SK-N-SH treated with all-trans-retinoic acid at 6 μM for 48 hours (cell line): Measurements from ENCODE around the gene TTC16.
"Not testable (repeated sequence)": the region's sequence is repeated elsewhere in the genome, so short reads cannot be mapped to it uniquely, and the experiment has no call there.

Source experiments
- ATAC-seq: fragments of 200-7000 bp; cut with Tn5 transposase; 3 replicates; pipeline ENCODE4 v1.9.1; 2020; ENCODE audit warnings: mild to moderate bottlenecking, moderate library complexity
- ARNTL ChIP-seq: fragments of 450-650 bp; formaldehyde crosslinking; IDR thresholded peaks from 2 replicates; pipeline ENCODE4 v1.5.0; 2020; ENCODE audit warnings: low read depth, mild to moderate bottlenecking, moderate library complexity, borderline replicate concordance
- BACH2 ChIP-seq: fragments of 250-450 bp; sonication (Bioruptor Pico); IDR thresholded peaks from 2 replicates; pipeline ENCODE4 v1.9.0; 2021; ENCODE audit warnings: mild to moderate bottlenecking, borderline replicate concordance
- GLIS3 ChIP-seq: fragments of 250-450 bp; sonication (Bioruptor Pico); IDR thresholded peaks from 2 replicates; pipeline ENCODE4 v1.5.0; 2020; ENCODE audit warnings: mild to moderate bottlenecking, moderate library complexity
- ISL1 ChIP-seq: fragments of 250-450 bp; sonication (Bioruptor Pico); IDR thresholded peaks from 2 replicates; pipeline ENCODE4 v2.1.2; 2022; ENCODE audit warnings: mild to moderate bottlenecking, moderate library complexity
- OSR1 ChIP-seq: fragments of 250-450 bp; sonication (Bioruptor Pico); IDR thresholded peaks from 2 replicates; pipeline ENCODE4 v1.8.0; 2022; ENCODE audit warnings: moderate library complexity, mild to moderate bottlenecking, inconsistent platforms
- PATZ1 ChIP-seq: fragments of 250-450 bp; sonication (Bioruptor Pico); IDR thresholded peaks from 2 replicates; pipeline ENCODE4 v1.8.0; 2020; ENCODE audit warnings: mild to moderate bottlenecking, moderate library complexity, borderline replicate concordance
- POU6F1 ChIP-seq: fragments of 250-450 bp; sonication (Bioruptor Pico); IDR thresholded peaks from 2 replicates; pipeline ENCODE4 v1.8.0; 2021; ENCODE audit warnings: low read depth, mild to moderate bottlenecking, moderate library complexity, borderline replicate concordance
- PPARA ChIP-seq: fragments of 250-450 bp; sonication (Bioruptor Pico); IDR thresholded peaks from 2 replicates; pipeline ENCODE4 v1.5.0; 2020; ENCODE audit warnings: mild to moderate bottlenecking, borderline replicate concordance
- SNAI2 ChIP-seq: fragments of 250-450 bp; sonication (Bioruptor Pico); IDR thresholded peaks from 2 replicates; pipeline ENCODE4 v1.5.0; 2020; ENCODE audit warnings: mild to moderate bottlenecking, moderate library complexity
- TCF4 ChIP-seq: fragments of 250-450 bp; sonication (Bioruptor Pico); IDR thresholded peaks from 2 replicates; pipeline ENCODE4 v1.8.0; 2021; ENCODE audit warnings: mild to moderate bottlenecking, moderate library complexity, borderline replicate concordance
- TOX ChIP-seq: fragments of 250-450 bp; sonication (Bioruptor Pico); IDR thresholded peaks from 2 replicates; pipeline ENCODE4 v1.8.0; 2021; ENCODE audit warnings: mild to moderate bottlenecking, moderate library complexity, borderline replicate concordance
- TSHZ2 ChIP-seq: fragments of 250-450 bp; sonication (Bioruptor Pico); IDR thresholded peaks from 2 replicates; pipeline ENCODE4 v1.5.0; 2020; ENCODE audit warnings: mild to moderate bottlenecking, moderate library complexity
- ZC3H10 ChIP-seq: fragments of 250-450 bp; sonication (Bioruptor Pico); IDR thresholded peaks from 2 replicates; pipeline ENCODE4 v1.5.1; 2021; ENCODE audit warnings: mild to moderate bottlenecking, moderate library complexity
- ZFP3 ChIP-seq: fragments of 250-450 bp; sonication (Bioruptor Pico); IDR thresholded peaks from 2 replicates; pipeline ENCODE4 v1.5.0; 2020; ENCODE audit warnings: mild to moderate bottlenecking, moderate library complexity
- ZFP30 ChIP-seq: fragments of 450-650 bp; formaldehyde crosslinking; IDR thresholded peaks from 2 replicates; pipeline ENCODE4 v1.5.0; 2022; ENCODE audit warnings: mild to moderate bottlenecking, moderate library complexity
- ZNF565 ChIP-seq: fragments of 450-650 bp; formaldehyde crosslinking; conservative IDR thresholded peaks from 2 replicates; pipeline ENCODE4 v1.5.0; 2020; ENCODE audit warnings: low read depth, mild to moderate bottlenecking, moderate library complexity
- ZNF70 ChIP-seq: fragments of 450-650 bp; formaldehyde crosslinking; IDR thresholded peaks from 2 replicates; pipeline ENCODE4 v1.5.0; 2020; ENCODE audit warnings: mild to moderate bottlenecking, moderate library complexity
- ZNF8 ChIP-seq: fragments of 450-650 bp; formaldehyde crosslinking; IDR thresholded peaks from 2 replicates; pipeline ENCODE4 v1.5.0; 2020; ENCODE audit warnings: mild to moderate bottlenecking, moderate library complexity

The TTC16 gene

GRCh38 chr9:127753622-127754021 is 37.7 kb downstream of the TTC16 start:
- ATAC-seq, result no peak
- no peak for TF ChIP-seq ZC3H10
- TF ChIP-seq, all 23 proteins: peak for 0

GRCh38 chr9:127754099-127755060 is 38.5 kb downstream of the TTC16 start:
- TF ChIP-seq TOX (CRISPR knock-in tag), result no peak
- no peak for TF ChIP-seq GLIS3 (CRISPR knock-in tag)
- TF ChIP-seq ZNF70 (CRISPR knock-in tag), result no peak
- no peak for TF ChIP-seq OSR1
- no peak for TF ChIP-seq ZNF565 (CRISPR knock-in tag)
- no peak for TF ChIP-seq ISL1 (CRISPR knock-in tag)
- TF ChIP-seq POU6F1 (CRISPR knock-in tag), result no peak
- TF ChIP-seq PPARA, result no peak
- no peak for TF ChIP-seq TSHZ2 (CRISPR knock-in tag)
- no peak for TF ChIP-seq ARNTL (CRISPR knock-in tag)
- no peak for TF ChIP-seq ZNF8 (CRISPR knock-in tag)
- peak; percentile 96 for ATAC-seq

- TF ChIP-seq POU6F1 (CRISPR knock-in tag) (no peak), TCF4 (no peak), SNAI2 (CRISPR knock-in tag) (no peak), ZFP3 (no peak), ZNF70 (CRISPR knock-in tag) (no peak), ARNTL (CRISPR knock-in tag) (no peak)
- no peak for ATAC-seq
Observed at GRCh38 chr9:127755061-127756060, 39.5 kb downstream of the TTC16 start.

GRCh38 chr9:127756233-127756632 is 40.4 kb downstream of the TTC16 start:
- TF ChIP-seq ISL1 (CRISPR knock-in tag) (no peak), ZFP3 (no peak), ZFP30 (CRISPR knock-in tag) (no peak)
- TF ChIP-seq, all 23 proteins: peak for 0
- no peak for ATAC-seq

- ATAC-seq, result not testable (repeated sequence)
Observed at GRCh38 chr9:127756776-127757175, 40.9 kb downstream of the TTC16 start.

- TF ChIP-seq OSR1 (no peak), PATZ1 (CRISPR knock-in tag) (no peak), POU6F1 (CRISPR knock-in tag) (no peak), ZNF70 (CRISPR knock-in tag) (no peak), ZFP30 (CRISPR knock-in tag) (no peak), ZNF565 (CRISPR knock-in tag) (no peak), BACH2 (no peak)
- ATAC-seq, result no peak
Observed at GRCh38 chr9:127758843-127759242, 43.0 kb downstream of the TTC16 start.
